KMS-11 (cell line): ENCODE data around the gene CCNQ.
A peak's percentile ranks its signal among the peaks of the same experiment; 100 is the strongest.

Experiments
- H2AFZ ChIP-seq: fragments of 200-600 bp; sonication (generic); 2 replicates; pipeline ENCODE4 v1.6.1; 2016; ENCODE audit warnings: antibody characterized with exemption, mixed run types, low read depth
- H3K27ac ChIP-seq: fragments of 200-600 bp; sonication (generic); 2 replicates; pipeline ENCODE4 v1.6.1; 2016; ENCODE audit warnings: mild to moderate bottlenecking, mixed run types
- H3K27me3 ChIP-seq: fragments of 200-600 bp; sonication (generic); 2 replicates; pipeline ENCODE4 v1.6.1; 2017; ENCODE audit warnings: mild to moderate bottlenecking, low read depth, mixed run types, moderate library complexity; ENCODE audit not compliant: insufficient read depth
- H3K36me3 ChIP-seq: fragments of 200-600 bp; sonication (generic); 2 replicates; pipeline ENCODE4 v1.6.1; 2017; ENCODE audit warnings: mild to moderate bottlenecking, mixed run types; ENCODE audit not compliant: insufficient read depth
- H3K4me1 ChIP-seq: fragments of 200-600 bp; sonication (generic); 2 replicates; pipeline ENCODE4 v1.6.1; 2016; ENCODE audit warnings: mild to moderate bottlenecking, low read depth, mixed run types; ENCODE audit not compliant: poor library complexity, severe bottlenecking
- H3K4me2 ChIP-seq: fragments of 200-600 bp; sonication (generic); 2 replicates; pipeline ENCODE4 v1.7.0; 2016; ENCODE audit warnings: mild to moderate bottlenecking, mixed run types
- H3K4me3 ChIP-seq: fragments of 200-600 bp; sonication (generic); IDR thresholded peaks from 2 replicates; pipeline ENCODE4 v1.6.1; 2017; ENCODE audit warnings: low read depth, low read length, mixed read lengths; ENCODE audit not compliant: insufficient read depth
- H3K79me2 ChIP-seq: fragments of 200-600 bp; sonication (generic); 2 replicates; pipeline ENCODE4 v1.6.1; 2016; ENCODE audit warnings: low read depth, mixed run types; ENCODE audit not compliant: insufficient read depth
- H3K9ac ChIP-seq: fragments of 200-600 bp; sonication (generic); 2 replicates; pipeline ENCODE4 v1.6.1; 2016; ENCODE audit warnings: mild to moderate bottlenecking, mixed run types
- H4K20me1 ChIP-seq: fragments of 200-600 bp; sonication (generic); 2 replicates; pipeline ENCODE4 v1.6.1; 2016; ENCODE audit warnings: mild to moderate bottlenecking, mixed run types; ENCODE audit not compliant: insufficient read depth
- CTCF ChIP-seq: fragments of 200-600 bp; sonication (generic); conservative IDR thresholded peaks from 2 replicates; pipeline ENCODE4 v1.6.1; 2017; ENCODE audit warnings: low read depth, mild to moderate bottlenecking, antibody characterized with exemption, low read length, moderate library complexity, mixed read lengths

Gene CCNQ

GRCh38 chrX:153610836-153611213, 11.9 kb upstream of the CCNQ start:
- Histone ChIP-seq H3K27me3 (peaks cover 18% of the 10 kb centered on the region; the same call in 1 of the 2 replicates), H3K9ac (no peak overlapping the region), H3K4me1 (no peaks in the 10 kb centered on the region), H2AFZ (no peak overlapping the region; the same call in 1 of the 2 replicates), H3K4me3 (no peak overlapping the region), H3K27ac (no peak overlapping the region), H3K79me2 (no peaks in the 10 kb centered on the region), H3K4me2 (no peak overlapping the region), H3K36me3 (no peaks in the 10 kb centered on the region), H4K20me1 (no peaks in the 10 kb centered on the region)
- no peak for TF ChIP-seq CTCF

GRCh38 chrX:153609917-153610835, 11.2 kb upstream of the CCNQ start:
- Histone ChIP-seq H2AFZ (peak overlapping the region; percentile 67), H3K9ac (no peak overlapping the region), H3K4me3 (no peak overlapping the region), H3K4me2 (peak overlapping the region; percentile 57), H3K27ac (no peak overlapping the region), H3K36me3 (no peaks in the 10 kb centered on the region), H3K27me3 (peaks cover 18% of the 10 kb centered on the region; the same call in 1 of the 2 replicates), H3K4me1 (no peaks in the 10 kb centered on the region), H4K20me1 (no peaks in the 10 kb centered on the region), H3K79me2 (no peaks in the 10 kb centered on the region)
- TF ChIP-seq CTCF: peak; percentile 62

- Histone ChIP-seq H3K4me1 (no peaks in the 10 kb centered on the region), H2AFZ (no peak overlapping the region), H3K27me3 (peaks cover 6% of the 10 kb centered on the region; the same call in 1 of the 2 replicates), H3K36me3 (no peaks in the 10 kb centered on the region), H3K27ac (no peak overlapping the region), H3K4me2 (no peak overlapping the region), H3K9ac (no peak overlapping the region), H3K4me3 (no peak overlapping the region), H4K20me1 (no peaks in the 10 kb centered on the region), H3K79me2 (no peaks in the 10 kb centered on the region)
- TF ChIP-seq CTCF: no peak
Measured at GRCh38 chrX:153608806-153609205, 9.9 kb upstream of the CCNQ start.

GRCh38 chrX:153608376-153608775, 9.4 kb upstream of the CCNQ start:
- Histone ChIP-seq H2AFZ (no peak overlapping the region), H3K9ac (no peak overlapping the region), H3K27ac (no peak overlapping the region), H4K20me1 (no peaks in the 10 kb centered on the region), H3K4me2 (no peak overlapping the region), H3K79me2 (no peaks in the 10 kb centered on the region), H3K27me3 (peaks cover 4% of the 10 kb centered on the region; the same call in 1 of the 2 replicates), H3K4me1 (no peaks in the 10 kb centered on the region), H3K36me3 (no peaks in the 10 kb centered on the region), H3K4me3 (no peak overlapping the region)
- no peak for TF ChIP-seq CTCF
